Colonic mucosa (tissue), 4 donors: ENCODE measurements around the gene LRMDA. TPM values are rescaled to one million over a fixed set of nuclear protein-coding genes. Genes with fewer than 3 reads are reported as not detected.

Experiments
- DNase-seq: peaks from one replicate; pipeline ENCODE4 v3.0.0-alpha.2; 2020
- H3K27ac ChIP-seq: fragments of 200-600 bp; one replicate; pipeline ENCODE4 v1.8.0; 2021
- H3K27me3 ChIP-seq: fragments of 200-600 bp; one replicate; pipeline ENCODE4 v1.8.0; 2021
- H3K36me3 ChIP-seq: fragments of 200-600 bp; one replicate; pipeline ENCODE4 v1.8.0; 2021
- H3K4me1 ChIP-seq: fragments of 200-600 bp; one replicate; pipeline ENCODE4 v1.8.0; 2021; ENCODE audit warnings: mild to moderate bottlenecking
- H3K4me3 ChIP-seq: fragments of 200-600 bp; one replicate; pipeline ENCODE4 v1.8.0; 2021
- H3K9ac ChIP-seq, 2 donors: one replicate each; pipeline ENCODE4 v1.7.0; 2013; ENCODE audit warnings: control low read depth in 2 of 2, low read depth in 2 of 2, low read length in 2 of 2
- H3K9me3 ChIP-seq: fragments of 200-600 bp; one replicate; pipeline ENCODE4 v1.8.0; 2021
- CTCF ChIP-seq: fragments of 200-600 bp; IDR thresholded peaks from one replicate; pipeline ENCODE4 v1.8.0; 2022; ENCODE audit warnings: antibody characterized with exemption, mild to moderate bottlenecking
- intact Hi-C: fragments of 100-400 bp; cut with DNase I; formaldehyde crosslinking; loops from one replicate; pipeline ENCODE4 v1.14.1; 2022
- total RNA-seq, 2 donors: library from RNA; stranded (reverse); fragmentation: NEBNext Ultra II Directional in 1 of 2; extraction: Animal tissue kit (Norgen Biotek cat#: 25700) in 1 of 2; gene quantifications; one replicate each; pipeline ENCODE4 v1.2.1, GENCODE V29; 2021
- donor health status: healthy.
- donor health status: DM: no; HTN: no; CAD: no.
- donor health status: DM: no; HTN: no; CAD: no.

LRMDA gene
- total RNA-seq, 2 donors from 2014 or later = 2.5 to 5.2 TPM

GRCh38 chr10:75477680-75478079 is 46.3 kb downstream of the LRMDA start:
- intact Hi-C loops = no loop called here
- Histone ChIP-seq H3K9ac (no peak overlapping the region), H3K36me3 (no peaks in the 10 kb centered on the region), H3K4me3 (no peak overlapping the region), H3K27me3 (no peaks in the 10 kb centered on the region), H3K9me3 (no peaks in the 10 kb centered on the region), H3K4me1 (no peaks in the 10 kb centered on the region), H3K27ac (no peak overlapping the region)
- DNase-seq = no peak
- TF ChIP-seq CTCF = no peak

- Histone ChIP-seq H3K4me3 (no peak overlapping the region), H3K27ac (no peak overlapping the region), H3K4me1 (no peaks in the 10 kb centered on the region), H3K9ac (no peak overlapping the region), H3K9me3 (no peaks in the 10 kb centered on the region), H3K27me3 (no peaks in the 10 kb centered on the region), H3K36me3 (no peaks in the 10 kb centered on the region)
- TF ChIP-seq CTCF = no peak
- intact Hi-C loops = no loop called here
- DNase-seq = no peak
Measured at GRCh38 chr10:75480374-75480773, 49.0 kb downstream of the LRMDA start.

GRCh38 chr10:75483188-75483587 is 51.8 kb downstream of the LRMDA start:
- Histone ChIP-seq H3K36me3 (no peaks in the 10 kb centered on the region), H3K4me3 (no peak overlapping the region), H3K27ac (no peak overlapping the region), H3K9ac (no peak overlapping the region), H3K27me3 (no peaks in the 10 kb centered on the region), H3K9me3 (no peaks in the 10 kb centered on the region), H3K4me1 (no peaks in the 10 kb centered on the region)
- intact Hi-C loops = no loop called here
- no peak for DNase-seq
- TF ChIP-seq CTCF = no peak

GRCh38 chr10:75484717-75485116 is 53.3 kb downstream of the LRMDA start:
- Histone ChIP-seq H3K9ac (no peak overlapping the region), H3K36me3 (no peaks in the 10 kb centered on the region), H3K4me3 (no peak overlapping the region), H3K27me3 (no peaks in the 10 kb centered on the region), H3K4me1 (no peaks in the 10 kb centered on the region), H3K9me3 (no peaks in the 10 kb centered on the region), H3K27ac (no peak overlapping the region)
- DNase-seq = no peak
- no peak for TF ChIP-seq CTCF
- intact Hi-C loops = no loop called here

GRCh38 chr10:75486591-75486990 is 55.2 kb downstream of the LRMDA start:
- intact Hi-C loops = no loop called here
- no peaks in the 10 kb centered on the region for H3K27me3 ChIP-seq
- H3K27ac ChIP-seq = no peak overlapping the region
- no peaks in the 10 kb centered on the region for H3K4me1 ChIP-seq
- H3K9me3 ChIP-seq = no peaks in the 10 kb centered on the region
- no peaks in the 10 kb centered on the region for H3K36me3 ChIP-seq
- no peak overlapping the region for H3K4me3 ChIP-seq
- DNase-seq = peak; percentile 16
- no peak for TF ChIP-seq CTCF
- H3K9ac ChIP-seq = no peak overlapping the region
